Kidney (tissue), 14 donors: Measurements from ENCODE around the gene PRICKLE1. TPM values are rescaled to one million over a fixed set of nuclear protein-coding genes. Genes with fewer than 3 reads are reported as not detected.
A peak's percentile ranks its signal among the peaks of the same experiment; 100 is the strongest.

ENCODE experiments used
- DNase-seq, 5 donors: peaks; one replicate each; pipeline ENCODE4 v3.0.0-alpha.2; 2013 to 2020
- FAIRE-seq: peaks from 2 replicates; lab custom pipeline; 2012; peaks lifted over from hg19 to GRCh38; lab: Jason Lieb, UNC
- H3K27ac ChIP-seq, 2 donors: one replicate each; pipeline ENCODE4 v1.7.0; 2013; ENCODE audit warnings: low read depth in 2 of 2, low read length in 2 of 2, inconsistent platforms in 1 of 2
- H3K27me3 ChIP-seq: one replicate; pipeline ENCODE4 v1.7.1; 2013; ENCODE audit warnings: low read length, inconsistent platforms; ENCODE audit not compliant: control insufficient read depth, insufficient read depth
- H3K36me3 ChIP-seq, 3 donors: one replicate each; pipeline versions ENCODE4 v1.7.0 to v1.7.1; 2013; ENCODE audit warnings: low read length in 3 of 3, control low read depth in 1 of 3, inconsistent platforms in 1 of 3; ENCODE audit not compliant: insufficient read depth in 3 of 3, control insufficient read depth in 2 of 3
- H3K4me1 ChIP-seq, 3 donors: one replicate each; pipeline versions ENCODE4 v1.7.0 to v1.7.1; 2013; ENCODE audit warnings: low read length in 3 of 3, inconsistent platforms in 1 of 3, low read depth in 1 of 3; ENCODE audit not compliant: control insufficient read depth in 2 of 3, insufficient read depth in 2 of 3
- H3K4me3 ChIP-seq, 3 donors: one replicate each; pipeline versions ENCODE4 v1.7.0 to v1.8.1; 2013; ENCODE audit warnings: low read length in 3 of 3, control low read depth in 1 of 3, inconsistent platforms in 1 of 3
- H3K9ac ChIP-seq, 3 donors: one replicate each; pipeline versions ENCODE4 v1.7.0 to v1.7.1; 2013; ENCODE audit warnings: low read length in 3 of 3, control low read depth in 1 of 3, inconsistent platforms in 1 of 3
- H3K9me3 ChIP-seq, 3 donors: one replicate each; pipeline versions ENCODE4 v1.7.0 to v1.7.1; 2013; ENCODE audit warnings: low read length in 3 of 3, control low read depth in 1 of 3, inconsistent platforms in 1 of 3; ENCODE audit not compliant: control insufficient read depth in 2 of 3, insufficient read depth in 1 of 3
- intact Hi-C: fragments of 100-400 bp; cut with DNase I; formaldehyde crosslinking; loops from one replicate; pipeline ENCODE4 v1.11.1; 2022
- polyA plus RNA-seq: library from polyadenylated mRNA; stranded (reverse); fragments of 350-450 nt; fragmentation: Illumina TruSeq; extraction: RNeasy Lipid Tissue Mini Kit (QIAGEN cat#74804); gene quantifications from one replicate; pipeline ENCODE4 v1.2.3, GENCODE V29; 2014; ENCODE audit warnings: low read depth, low replicate concordance; ENCODE audit not compliant: insufficient read depth
- total RNA-seq: library from RNA; stranded (reverse); fragmentation: NEBNext Ultra II Directional; extraction: Animal tissue kit (Norgen Biotek cat#: 25700); gene quantifications from one replicate; pipeline ENCODE4 v1.2.1, GENCODE V29; 2021
- TF ChIP-seq, protein P1 (sequence below): IDR thresholded peaks from 3 replicates; pipeline ENCODE4 v1.5.1; 2012; ENCODE audit warnings: mild to moderate bottlenecking, moderate library complexity, borderline replicate concordance; ENCODE audit not compliant: insufficient read depth; ENCODE audit errors: extremely low read depth
- donor health status: control.
- donor health status: control.
- donor health status: control.
- donor health status: control.
- donor health status: control.
- donor health status: DM: yes; HTN: yes; CAD: no.
- donor health status: Normal renal cell carcinoma (clear cell type).

The PRICKLE1 gene
- total and polyA plus RNA-seq, 2 donors from 2014 or later = 3.9 to 21.7 TPM

DNA sequence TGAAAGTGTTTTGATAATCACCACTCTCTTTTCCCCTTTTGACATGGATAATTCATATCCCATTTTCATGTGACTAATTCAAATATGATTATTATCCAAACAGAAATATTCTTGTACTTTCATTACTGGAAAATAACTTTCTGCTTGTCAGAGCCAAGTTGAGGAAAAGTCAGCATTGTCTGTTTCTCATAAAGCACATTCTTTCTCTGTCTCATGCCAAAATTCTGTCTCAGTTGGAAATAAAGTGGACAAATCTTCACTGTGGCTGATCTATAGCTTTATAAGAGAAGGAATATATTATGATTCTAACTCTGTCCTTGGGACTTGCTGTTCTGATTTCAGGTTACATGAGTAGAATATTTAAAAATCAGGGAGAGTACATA, 22.7 kb upstream of the PRICKLE1 start:
- TF ChIP-seq, protein P1, sequence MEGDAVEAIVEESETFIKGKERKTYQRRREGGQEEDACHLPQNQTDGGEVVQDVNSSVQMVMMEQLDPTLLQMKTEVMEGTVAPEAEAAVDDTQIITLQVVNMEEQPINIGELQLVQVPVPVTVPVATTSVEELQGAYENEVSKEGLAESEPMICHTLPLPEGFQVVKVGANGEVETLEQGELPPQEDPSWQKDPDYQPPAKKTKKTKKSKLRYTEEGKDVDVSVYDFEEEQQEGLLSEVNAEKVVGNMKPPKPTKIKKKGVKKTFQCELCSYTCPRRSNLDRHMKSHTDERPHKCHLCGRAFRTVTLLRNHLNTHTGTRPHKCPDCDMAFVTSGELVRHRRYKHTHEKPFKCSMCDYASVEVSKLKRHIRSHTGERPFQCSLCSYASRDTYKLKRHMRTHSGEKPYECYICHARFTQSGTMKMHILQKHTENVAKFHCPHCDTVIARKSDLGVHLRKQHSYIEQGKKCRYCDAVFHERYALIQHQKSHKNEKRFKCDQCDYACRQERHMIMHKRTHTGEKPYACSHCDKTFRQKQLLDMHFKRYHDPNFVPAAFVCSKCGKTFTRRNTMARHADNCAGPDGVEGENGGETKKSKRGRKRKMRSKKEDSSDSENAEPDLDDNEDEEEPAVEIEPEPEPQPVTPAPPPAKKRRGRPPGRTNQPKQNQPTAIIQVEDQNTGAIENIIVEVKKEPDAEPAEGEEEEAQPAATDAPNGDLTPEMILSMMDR = no peak
- H3K27ac ChIP-seq = no peak overlapping the region
- intact Hi-C loops = no loop called here
- H3K36me3 ChIP-seq = no peaks in the 10 kb centered on the region
- peaks cover 0 to 3% (median 0%) of the 10 kb centered on the region in 3 donors for H3K9me3 ChIP-seq
- H3K4me1 ChIP-seq = no peaks in the 10 kb centered on the region
- no peak overlapping the region for H3K9ac ChIP-seq
- DNase-seq (peak in 1 of 5 donors; percentile 16), FAIRE-seq (no peak)
- H3K4me3 ChIP-seq = no peak overlapping the region
- no peaks in the 10 kb centered on the region for H3K27me3 ChIP-seq

DNA sequence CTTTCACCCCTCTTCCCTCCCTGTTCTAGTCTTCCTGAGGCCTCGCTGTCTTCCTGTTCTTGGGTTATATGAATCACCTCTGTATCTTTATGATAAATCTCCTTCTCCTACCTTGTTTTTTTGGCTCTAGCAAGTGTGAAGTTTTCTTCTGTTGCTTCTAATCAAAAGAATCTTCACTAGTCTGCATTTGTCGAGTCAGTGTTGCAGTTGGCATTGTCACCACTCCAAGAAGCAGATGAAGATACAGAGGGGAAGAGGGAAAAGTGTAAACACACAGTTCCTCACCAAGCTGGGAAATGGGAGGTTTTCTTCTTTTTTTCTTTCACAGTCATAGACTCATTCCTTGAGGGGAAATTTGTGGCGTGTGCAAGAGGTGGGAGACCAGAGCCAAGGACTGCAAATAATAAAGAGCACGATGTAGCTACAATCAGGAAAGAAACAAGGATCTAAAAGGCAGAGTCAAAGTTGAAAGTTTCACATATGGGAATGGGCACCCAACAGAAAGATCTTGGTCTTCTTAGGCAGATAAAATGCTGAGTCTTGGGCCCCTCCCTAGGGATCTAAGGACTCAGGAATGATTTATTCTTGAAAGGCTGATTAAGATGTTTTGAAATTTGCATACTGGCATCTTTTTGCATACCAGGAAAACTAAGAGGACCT, 22.2 kb upstream of the PRICKLE1 start:
- H3K36me3 ChIP-seq = no peaks in the 10 kb centered on the region
- FAIRE-seq (no peak), DNase-seq (no peak)
- H3K9ac ChIP-seq = no peak overlapping the region
- H3K9me3 ChIP-seq = peaks cover 0 to 3% (median 0%) of the 10 kb centered on the region in 3 donors
- intact Hi-C loops = no loop called here
- H3K4me3 ChIP-seq = no peak overlapping the region
- TF ChIP-seq, protein P1 = no peak
- no peaks in the 10 kb centered on the region for H3K4me1 ChIP-seq
- no peaks in the 10 kb centered on the region for H3K27me3 ChIP-seq
- H3K27ac ChIP-seq = no peak overlapping the region

DNA sequence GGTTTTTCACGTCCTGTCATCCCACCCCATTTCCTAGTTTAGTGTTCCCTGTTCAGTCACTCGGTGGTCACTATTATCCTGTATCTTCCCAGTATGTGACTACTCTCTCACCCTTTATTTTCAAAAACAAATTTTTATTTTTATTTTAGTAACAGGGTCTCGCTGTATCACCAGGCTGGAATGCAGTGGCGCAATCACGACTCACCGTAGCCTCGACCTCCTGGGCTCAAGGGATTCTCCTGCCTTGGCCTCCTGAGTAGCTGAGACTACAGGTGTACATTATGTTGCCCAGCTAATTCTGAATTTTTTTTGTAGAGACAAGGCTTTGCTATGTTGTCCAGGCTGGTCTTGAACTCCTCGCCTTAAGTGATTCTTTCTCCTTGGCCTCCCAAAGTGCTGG, 20.1 kb upstream of the PRICKLE1 start:
- FAIRE-seq (no peak), DNase-seq (no peak)
- TF ChIP-seq, protein P1 = no peak
- Histone ChIP-seq H3K4me1 (no peaks in the 10 kb centered on the region), H3K9me3 (no peaks in the 10 kb centered on the region), H3K27me3 (no peaks in the 10 kb centered on the region), H3K36me3 (no peaks in the 10 kb centered on the region), H3K4me3 (no peak overlapping the region), H3K9ac (no peak overlapping the region), H3K27ac (no peak overlapping the region)
- intact Hi-C loops = no loop called here
